Spleen (tissue), 7 donors: ENCODE data around the gene RSAD2.

Experiments used
- CTCF ChIP-seq, 11 experiments: fragments of 200-600 bp in 7 of 11; fragments of 450-650 bp in 4 of 11; sonication (generic) in 4 of 11; IDR thresholded peaks in 8 of 11; conservative IDR thresholded peaks in 3 of 11; 1 replicate in 7 of 11; 2 replicates in 4 of 11; pipeline versions ENCODE4 v1.4.0 to v1.8.0; 2016 to 2021; ENCODE audit warnings: antibody characterized with exemption in 11 of 11, inconsistent platforms in 4 of 11, mild to moderate bottlenecking in 1 of 11
- POLR2A ChIP-seq, 3 donors: fragments of 450-650 bp; IDR thresholded peaks; one replicate each; pipeline ENCODE4 v1.5.1; 2017; ENCODE audit warnings: antibody characterized with exemption in 3 of 3, mild to moderate bottlenecking in 1 of 3
- POLR2AphosphoS5 ChIP-seq, 3 donors: sonication (generic); formaldehyde crosslinking; IDR thresholded peaks; one replicate each; pipeline ENCODE4 v1.5.1; 2017; ENCODE audit warnings: antibody characterized with exemption in 3 of 3
- donor health status: DM: no; HTN: no; CAD: no; lungs with moderate emphysema.
- donor health status: DM: no; HTN: no; CAD: no.
- donor health status: DM: no; HTN: no; CAD: no.

DNA sequence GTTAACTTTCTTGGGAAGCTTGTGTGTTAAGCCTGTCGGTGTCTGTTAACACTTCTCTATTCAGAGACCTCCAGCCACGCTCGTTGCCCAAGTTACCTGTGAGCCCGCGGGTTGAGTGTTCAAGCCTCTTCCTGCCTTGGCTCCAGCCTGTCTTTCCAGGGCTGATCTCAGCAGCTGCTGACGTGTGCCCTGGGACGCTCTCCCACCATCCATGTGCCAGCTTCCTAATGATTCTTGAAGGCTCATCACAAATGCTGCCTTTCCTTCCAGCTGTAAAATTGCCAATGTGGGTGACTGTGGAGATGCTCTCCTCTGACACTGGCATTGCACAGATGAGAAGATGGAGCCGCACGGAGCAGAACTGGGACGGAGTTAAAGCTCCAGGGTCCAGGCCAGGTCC lies 45.7 kb downstream of the RSAD2 start:
- TF ChIP-seq CTCF (IDR thresholded peaks at IDR 0.05 in 8 of 11, conservative IDR thresholded peaks at IDR 0.05 in 3 of 11), result no peak
- TF ChIP-seq POLR2A (IDR thresholded peaks at IDR 0.05), result no peak
- TF ChIP-seq POLR2AphosphoS5 (IDR thresholded peaks at IDR 0.05), result no peak
